ENCODE measurements around the gene DUSP28. TPM values are rescaled to one million over a fixed set of nuclear protein-coding genes. Genes with fewer than 3 reads are reported as not detected.
A peak's percentile ranks its signal among the peaks of the same experiment; 100 is the strongest.

DUSP28 gene
- total and polyA plus RNA-seq, 10 of the 15 experiments (the other 5 are each of a cell fraction or from before 2014, with no cell fraction given): 2.5 to 12.5 (median 6.4) TPM

GRCh38 chr2:240586198-240586918 lies 26.2 kb downstream of the DUSP28 start, which contains the start of gene CAPN10:
Gene CAPN10, plus strand, starts transcription at chr2:240586734. Its CDS starts 178 bp downstream, at chr2:240586912.
- Histone ChIP-seq H3K4me3 (peak within 1 kb of the TSS; percentile 95), H4K20me1 (ENCODE audit: control insufficient read depth, insufficient read depth) (no peaks in the 10 kb centered on the region; the same call in 1 of the 2 replicates), H3K79me2 (ENCODE audit: control insufficient read depth, insufficient read depth, low read length) (peaks cover 50% of the 10 kb centered on the region), H2AFZ (ENCODE audit: control insufficient read depth, low read depth, low read length) (peak within 1 kb of the TSS; percentile 95), H3K27me3 (replicated peaks in 1 of 2; ENCODE audit: control insufficient read depth in 2 of 2, insufficient read depth in 2 of 2, low read length in 1 of 2) (no peaks in the 10 kb centered on the region), H3K9ac (ENCODE audit: control insufficient read depth, insufficient read depth, low read length) (peak within 1 kb of the TSS; percentile 84), H3K4me2 (ENCODE audit: control insufficient read depth, insufficient read depth) (peak within 1 kb of the TSS; percentile 73), H3K4me1 (ENCODE audit: control insufficient read depth, insufficient read depth, low read length) (peaks cover 34% of the 10 kb centered on the region), H3K36me3 (ENCODE audit: control insufficient read depth in 2 of 2, insufficient read depth in 2 of 2, low read length in 1 of 2) (peaks cover 2% of the 10 kb centered on the region in 2 experiments; a peak in 3 of 4 replicates), H3K27ac (ENCODE audit: control insufficient read depth, insufficient read depth) (peak within 1 kb of the TSS; percentile 92), H3K9me3 (replicated peaks; ENCODE audit: control insufficient read depth, insufficient read depth, low read length) (no peaks in the 10 kb centered on the region; the same call in 2 of the 3 replicates)
- ATAC-seq: peak; percentile 79
- under 1% methylated on average over 68 of the region's 88 CpGs for WGBS (ENCODE audit: insufficient coverage, insufficient replicate concordance, low lambda C conversion rate, missing lambda C conversion rate)
- in situ Hi-C loops (cut with MboI): no loop called here
- BruUV-seq (replicated peaks): no TSS peak
- SMC1A ChIA-PET (ENCODE audit: uncharacterized antibody, unreplicated experiment): interaction anchor here (0.9 to 6.4 kb wide), 6 partner anchors 17 to 563 kb away, joined by 3 to 124 read pairs (median 10); partner anchors contain the start of genes ANKMY1, DUSP28 and PASK
- intact Hi-C loops (cut with micrococcal nuclease; ENCODE audit: unreplicated experiment): loop anchor here (1.0 to 2.0 kb wide), 2 partner anchors 34 to 72 kb away; no protein-coding TSS in a partner anchor
- POLR2A ChIA-PET: interaction anchor here (0.8 to 6.7 kb wide), 13 partner anchors 11 to 452 kb away, joined by 3 to 233 read pairs (median 6); partner anchors contain the start of genes DUSP28, GPR35 and RNPEPL1
- RAD21 ChIA-PET (ENCODE audit: unreplicated experiment): interaction anchor here (1.4 to 10.9 kb wide), 5 partner anchors 17 to 72 kb away, joined by 3 to 206 read pairs (median 12); partner anchors contain the start of genes ANKMY1, DUSP28 and RNPEPL1
- CTCF ChIA-PET: interaction anchor here (0.7 to 11.9 kb wide), 7 partner anchors 13 to 72 kb away, joined by 3 to 196 read pairs (median 11); partner anchors contain the start of genes ANKMY1, DUSP28 and RNPEPL1
- FAIRE-seq: peak; percentile 89
- DNase-seq (ENCODE audit: low read depth, low spot score): peak; percentile 73
- TF ChIP-seq EGR1 (IDR thresholded peaks at IDR 0.05; ENCODE audit: borderline replicate concordance in 1 of 2, low read depth in 2 of 2, low read length in 2 of 2): peak; percentile 33 to 71; a peak in 2 of 3 replicates
- TF ChIP-seq PAX5 (IDR thresholded peaks at IDR 0.05; ENCODE audit: borderline replicate concordance, low read depth, low read length): peak; percentile 78; the same call in 1 of the 2 replicates
- TF ChIP-seq MTA2 (IDR thresholded peaks at IDR 0.05; ENCODE audit: low read depth): no peak
- TF ChIP-seq E2F8 (IDR thresholded peaks at IDR 0.05; ENCODE audit: low read depth, partially characterized antibody): no peak
- TF ChIP-seq SMAD1 (IDR thresholded peaks at IDR 0.05; ENCODE audit: low read depth, partially characterized antibody): peak; percentile 58
- peak; percentile 99 for TF ChIP-seq IKZF1 (conservative IDR thresholded peaks at IDR 0.05)
- peak; percentile 85 for TF ChIP-seq ELK1 (IDR thresholded peaks at IDR 0.05; ENCODE audit: low read depth, low read length)
- no peak for TF ChIP-seq EZH2 (IDR thresholded peaks at IDR 0.05; ENCODE audit: borderline replicate concordance, control insufficient read depth, low read depth, low read length)
- TF ChIP-seq CHD1 (IDR thresholded peaks at IDR 0.05; ENCODE audit: low read depth, low read length): 0 out of 2 replicates have a peak, but pooled peaks have one; percentile 74
- TF ChIP-seq SP1 (IDR thresholded peaks at IDR 0.05; ENCODE audit: low read depth, low read length): peak; percentile 52
- TF ChIP-seq POLR2A (IDR thresholded peaks at IDR 0.05; ENCODE audit: low read depth, low read length): peak; percentile 95
- TF ChIP-seq SRF (IDR thresholded peaks at IDR 0.05; ENCODE audit: low read depth in 2 of 2, low read length in 2 of 2): 0 out of 4 replicates have a peak, but pooled peaks have one; percentile 42 to 56
- no peak for TF ChIP-seq CBX3 (IDR thresholded peaks at IDR 0.05; ENCODE audit: borderline replicate concordance, low read depth)
- TF ChIP-seq NFIC (IDR thresholded peaks at IDR 0.05; ENCODE audit: low read depth, low read length): no peak
- TF ChIP-seq BCLAF1 (IDR thresholded peaks at IDR 0.05): no peak
- TF ChIP-seq ZZZ3 (IDR thresholded peaks at IDR 0.05; ENCODE audit: control insufficient read depth, insufficient read length, low read depth): no peak
